ENCODE measurements around the gene MTRFR.

The MTRFR gene
- long read RNA-seq, transcript C12orf65-201 (3 exons, 2,073 nt) = major isoform, 20 of 32 reads
- long read RNA-seq, partial matches to known transcripts = 1 of 32 reads
- long read RNA-seq, other reads (novel, unspliced or antisense) = 7 of 32 reads

DNA sequence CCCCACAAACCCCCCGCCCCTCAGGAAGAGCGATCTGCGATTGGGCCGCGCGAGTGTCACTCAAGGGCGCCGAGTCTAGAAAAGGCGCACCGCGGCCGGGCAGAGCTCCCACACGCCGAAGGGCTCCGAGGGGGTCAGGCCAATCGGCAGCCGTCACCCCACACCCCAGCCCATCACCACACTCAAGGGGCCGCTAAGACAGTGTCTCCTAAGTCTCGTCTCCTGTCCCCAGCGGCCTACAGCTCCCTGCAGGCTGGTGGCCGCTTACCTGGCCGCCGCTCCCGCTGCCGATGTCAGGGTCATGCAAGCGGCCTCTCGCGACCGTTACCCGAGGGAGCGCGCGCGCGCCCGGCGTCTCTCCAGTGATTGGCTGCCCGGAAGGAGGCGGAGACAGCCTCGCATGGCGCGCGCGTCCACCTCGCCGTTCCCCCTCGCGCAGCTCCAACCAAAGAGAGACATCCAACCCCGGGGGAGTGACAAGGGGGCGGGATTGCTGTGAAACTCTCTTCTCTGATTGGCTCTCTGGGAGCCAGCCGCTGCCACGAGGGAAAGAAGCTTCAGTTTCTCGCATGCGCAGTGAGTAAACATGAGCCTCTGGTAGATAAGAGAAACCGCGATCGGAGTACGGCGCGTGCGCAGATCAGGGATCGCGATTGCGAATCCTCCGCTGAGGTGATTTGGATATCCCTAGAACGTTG lies at the start of gene MTRFR, which contains the start of gene MPHOSPH9:
Gene MTRFR (plus strand): TSS at position 630 of the 698 bp plus-strand sequence. CDS start 20,239 bp downstream, outside the sequence.
Gene MPHOSPH9 (minus strand): TSS at position 335 of the 698 bp plus-strand sequence. CDS start 2,777 bp downstream, outside the sequence.
- H3K4me3 ChIP-seq (replicated peaks; ENCODE audit: insufficient read depth, low read length) = peak within 1 kb of the TSS; percentile 97
- no peaks in the 10 kb centered on the region for H3K27me3 ChIP-seq (ENCODE audit: insufficient read depth, poor library complexity, severe bottlenecking)
- peak; percentile 97 to 100 for DNase-seq (ENCODE audit: low read depth in 1 of 2, low spot score in 1 of 2)
- TF ChIP-seq SPI1 (IDR thresholded peaks at IDR 0.05; ENCODE audit: borderline replicate concordance, low read depth) = no peak
- TF ChIP-seq, protein P1, sequence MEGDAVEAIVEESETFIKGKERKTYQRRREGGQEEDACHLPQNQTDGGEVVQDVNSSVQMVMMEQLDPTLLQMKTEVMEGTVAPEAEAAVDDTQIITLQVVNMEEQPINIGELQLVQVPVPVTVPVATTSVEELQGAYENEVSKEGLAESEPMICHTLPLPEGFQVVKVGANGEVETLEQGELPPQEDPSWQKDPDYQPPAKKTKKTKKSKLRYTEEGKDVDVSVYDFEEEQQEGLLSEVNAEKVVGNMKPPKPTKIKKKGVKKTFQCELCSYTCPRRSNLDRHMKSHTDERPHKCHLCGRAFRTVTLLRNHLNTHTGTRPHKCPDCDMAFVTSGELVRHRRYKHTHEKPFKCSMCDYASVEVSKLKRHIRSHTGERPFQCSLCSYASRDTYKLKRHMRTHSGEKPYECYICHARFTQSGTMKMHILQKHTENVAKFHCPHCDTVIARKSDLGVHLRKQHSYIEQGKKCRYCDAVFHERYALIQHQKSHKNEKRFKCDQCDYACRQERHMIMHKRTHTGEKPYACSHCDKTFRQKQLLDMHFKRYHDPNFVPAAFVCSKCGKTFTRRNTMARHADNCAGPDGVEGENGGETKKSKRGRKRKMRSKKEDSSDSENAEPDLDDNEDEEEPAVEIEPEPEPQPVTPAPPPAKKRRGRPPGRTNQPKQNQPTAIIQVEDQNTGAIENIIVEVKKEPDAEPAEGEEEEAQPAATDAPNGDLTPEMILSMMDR (IDR thresholded peaks at IDR 0.05; ENCODE audit: insufficient read depth, low read length) = no peak
- TF ChIP-seq GABPA (IDR thresholded peaks at IDR 0.05; ENCODE audit: low read depth) = no peak
- TF ChIP-seq, protein P2, sequence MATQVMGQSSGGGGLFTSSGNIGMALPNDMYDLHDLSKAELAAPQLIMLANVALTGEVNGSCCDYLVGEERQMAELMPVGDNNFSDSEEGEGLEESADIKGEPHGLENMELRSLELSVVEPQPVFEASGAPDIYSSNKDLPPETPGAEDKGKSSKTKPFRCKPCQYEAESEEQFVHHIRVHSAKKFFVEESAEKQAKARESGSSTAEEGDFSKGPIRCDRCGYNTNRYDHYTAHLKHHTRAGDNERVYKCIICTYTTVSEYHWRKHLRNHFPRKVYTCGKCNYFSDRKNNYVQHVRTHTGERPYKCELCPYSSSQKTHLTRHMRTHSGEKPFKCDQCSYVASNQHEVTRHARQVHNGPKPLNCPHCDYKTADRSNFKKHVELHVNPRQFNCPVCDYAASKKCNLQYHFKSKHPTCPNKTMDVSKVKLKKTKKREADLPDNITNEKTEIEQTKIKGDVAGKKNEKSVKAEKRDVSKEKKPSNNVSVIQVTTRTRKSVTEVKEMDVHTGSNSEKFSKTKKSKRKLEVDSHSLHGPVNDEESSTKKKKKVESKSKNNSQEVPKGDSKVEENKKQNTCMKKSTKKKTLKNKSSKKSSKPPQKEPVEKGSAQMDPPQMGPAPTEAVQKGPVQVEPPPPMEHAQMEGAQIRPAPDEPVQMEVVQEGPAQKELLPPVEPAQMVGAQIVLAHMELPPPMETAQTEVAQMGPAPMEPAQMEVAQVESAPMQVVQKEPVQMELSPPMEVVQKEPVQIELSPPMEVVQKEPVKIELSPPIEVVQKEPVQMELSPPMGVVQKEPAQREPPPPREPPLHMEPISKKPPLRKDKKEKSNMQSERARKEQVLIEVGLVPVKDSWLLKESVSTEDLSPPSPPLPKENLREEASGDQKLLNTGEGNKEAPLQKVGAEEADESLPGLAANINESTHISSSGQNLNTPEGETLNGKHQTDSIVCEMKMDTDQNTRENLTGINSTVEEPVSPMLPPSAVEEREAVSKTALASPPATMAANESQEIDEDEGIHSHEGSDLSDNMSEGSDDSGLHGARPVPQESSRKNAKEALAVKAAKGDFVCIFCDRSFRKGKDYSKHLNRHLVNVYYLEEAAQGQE (IDR thresholded peaks at IDR 0.05; ENCODE audit: insufficient replicate concordance, low read depth) = peak; percentile 79
- TF ChIP-seq POLR2AphosphoS5 (IDR thresholded peaks at IDR 0.05; ENCODE audit: low read depth) = peak; percentile 98
- H3K27ac ChIP-seq (replicated peaks) = peak within 1 kb of the TSS; percentile 93

DNA sequence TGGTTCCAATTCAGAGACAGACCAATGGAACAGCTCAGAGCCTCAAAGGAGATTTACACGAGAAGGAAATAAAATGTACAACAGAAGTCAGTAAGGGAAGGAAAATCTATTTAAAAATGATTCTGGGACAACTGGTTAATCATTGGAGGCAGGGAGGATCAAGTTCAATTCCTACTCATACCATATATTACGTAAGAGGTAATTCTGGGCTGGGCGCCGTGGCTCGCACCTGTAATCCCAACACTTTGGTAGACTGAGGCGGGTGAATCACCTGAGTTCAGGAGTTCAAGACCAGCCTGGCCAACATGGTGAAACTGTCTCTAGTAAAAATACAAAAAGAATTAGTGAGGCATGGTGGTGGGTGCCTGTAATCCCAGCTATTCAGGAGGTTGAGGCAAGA lies 45.6 kb upstream of the MTRFR start:
- TF ChIP-seq, protein P2 (IDR thresholded peaks at IDR 0.05; ENCODE audit: insufficient replicate concordance, low read depth) = no peak
- no peak for TF ChIP-seq GABPA (IDR thresholded peaks at IDR 0.05; ENCODE audit: low read depth)
- TF ChIP-seq, protein P1 (IDR thresholded peaks at IDR 0.05; ENCODE audit: insufficient read depth, low read length) = no peak
- no peak for TF ChIP-seq SPI1 (IDR thresholded peaks at IDR 0.05; ENCODE audit: borderline replicate concordance, low read depth)
- no peak for TF ChIP-seq POLR2AphosphoS5 (IDR thresholded peaks at IDR 0.05; ENCODE audit: low read depth)
- Histone ChIP-seq H3K27me3 (ENCODE audit: insufficient read depth, poor library complexity, severe bottlenecking) (no peaks in the 10 kb centered on the region), H3K27ac (replicated peaks) (no peak overlapping the region), H3K4me3 (replicated peaks; ENCODE audit: insufficient read depth, low read length) (no peak overlapping the region)
- DNase-seq (ENCODE audit: low read depth in 1 of 2, low spot score in 1 of 2) = no peak

DNA sequence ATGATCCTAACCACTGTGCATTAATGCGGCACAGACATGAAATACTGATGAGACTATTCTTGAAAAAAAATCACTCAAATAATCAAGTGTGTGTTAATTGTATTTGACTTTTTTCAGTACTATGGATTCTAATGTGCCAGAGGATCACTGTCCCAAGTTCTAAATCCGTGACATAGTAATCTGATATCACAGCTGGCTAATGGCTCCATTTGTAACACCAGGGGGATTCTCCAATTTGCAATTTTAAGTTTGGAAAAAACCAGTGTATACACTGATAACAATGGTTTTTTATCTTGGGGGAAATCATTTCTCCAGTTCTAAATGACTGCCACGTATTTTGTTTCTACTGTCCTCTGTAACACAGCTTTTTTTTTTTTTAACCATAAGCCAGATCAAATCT lies 33.3 kb upstream of the MTRFR start:
- Histone ChIP-seq H3K27ac (replicated peaks) (no peak overlapping the region), H3K27me3 (ENCODE audit: insufficient read depth, poor library complexity, severe bottlenecking) (no peaks in the 10 kb centered on the region), H3K4me3 (replicated peaks; ENCODE audit: insufficient read depth, low read length) (no peak overlapping the region)
- TF ChIP-seq, protein P1 (IDR thresholded peaks at IDR 0.05; ENCODE audit: insufficient read depth, low read length) = no peak
- TF ChIP-seq SPI1 (IDR thresholded peaks at IDR 0.05; ENCODE audit: borderline replicate concordance, low read depth) = no peak
- no peak for TF ChIP-seq POLR2AphosphoS5 (IDR thresholded peaks at IDR 0.05; ENCODE audit: low read depth)
- TF ChIP-seq GABPA (IDR thresholded peaks at IDR 0.05; ENCODE audit: low read depth) = no peak
- TF ChIP-seq, protein P2 (IDR thresholded peaks at IDR 0.05; ENCODE audit: insufficient replicate concordance, low read depth) = no peak
- no peak for DNase-seq (ENCODE audit: low read depth in 1 of 2, low spot score in 1 of 2)
